SK-N-MC (cell line): ENCODE results near the gene UTS2B.
A peak's percentile ranks its signal among the peaks of the same experiment; 100 is the strongest.
"Not testable (repeated sequence)": the region's sequence is repeated elsewhere in the genome, so short reads cannot be mapped to it uniquely, and the experiment has no call there.

ENCODE experiments used
- DNase-seq: peaks from one replicate; pipeline ENCODE4 v3.0.0-alpha.2; 2011; ENCODE audit warnings: low read depth, low spot score
- H3K27ac ChIP-seq: fragments of 200-600 bp; sonication (generic); 2 replicates; pipeline ENCODE4 v1.5.1; 2016; ENCODE audit warnings: mixed run types
- H3K36me3 ChIP-seq: fragments of 200-600 bp; sonication (generic); 2 replicates; pipeline ENCODE4 v1.6.1; 2017; ENCODE audit warnings: antibody characterized with exemption, low read length, mixed read lengths; ENCODE audit not compliant: insufficient read depth
- H3K4me3 ChIP-seq: fragments of 200-600 bp; sonication (generic); 2 replicates; pipeline ENCODE4 v1.5.1; 2016
- H3K9ac ChIP-seq: fragments of 200-600 bp; sonication (generic); 2 replicates; pipeline ENCODE4 v1.8.0; 2017; ENCODE audit warnings: mixed run types, mixed read lengths; ENCODE audit not compliant: insufficient read length
- H3K9me3 ChIP-seq: fragments of 200-600 bp; sonication (generic); 2 replicates; pipeline ENCODE4 v1.6.1; 2017; ENCODE audit warnings: low read depth, mild to moderate bottlenecking, antibody characterized with exemption, low read length, moderate library complexity, mixed read lengths
- EZH2 ChIP-seq: fragments of 200-600 bp; sonication (generic); IDR thresholded peaks from one replicate; pipeline ENCODE4 v1.6.1; 2017; ENCODE audit warnings: antibody characterized with exemption
- FOXP2 ChIP-seq: optimal IDR thresholded peaks from 2 replicates; pipeline ENCODE3; 2011; ENCODE audit warnings: mild to moderate bottlenecking, moderate library complexity; ENCODE audit not compliant: insufficient read depth; ENCODE audit errors: extremely low read length, control extremely low read depth
- POLR2AphosphoS5 ChIP-seq: IDR thresholded peaks from 2 replicates; pipeline ENCODE4 v1.6.1; 2012; ENCODE audit warnings: mild to moderate bottlenecking, low read depth, low read length, borderline replicate concordance

Gene UTS2B

DNA sequence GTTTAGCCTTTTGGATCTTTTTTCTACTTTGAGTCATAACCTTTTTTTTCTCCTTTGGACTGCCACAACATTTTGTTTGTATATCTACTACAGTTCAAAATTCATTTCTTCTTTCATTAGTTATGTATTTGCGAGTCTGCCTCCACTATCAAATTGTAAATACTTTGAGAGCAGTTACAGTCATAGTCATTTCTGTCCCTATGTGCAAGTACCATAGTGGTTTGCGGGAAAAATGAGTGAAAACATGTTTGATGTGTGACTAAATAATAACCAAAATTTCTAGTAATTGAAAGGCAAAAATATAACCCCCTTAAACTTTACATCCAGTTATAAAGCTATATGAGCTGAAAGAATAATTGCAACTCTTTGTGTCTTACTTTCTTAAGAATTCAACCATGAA lies 46.9 kb downstream of the UTS2B start:
- H3K9ac ChIP-seq = no peak overlapping the region
- peak overlapping the region; percentile 2; the same call in 1 of the 2 replicates for H3K27ac ChIP-seq
- no peak overlapping the region for H3K4me3 ChIP-seq
- DNase-seq = no peak
- H3K36me3 ChIP-seq = no peaks in the 10 kb centered on the region
- no peak for TF ChIP-seq FOXP2
- no peak for TF ChIP-seq POLR2AphosphoS5
- no peak for TF ChIP-seq EZH2
- H3K9me3 ChIP-seq = no peaks in the 10 kb centered on the region; the same call in 1 of the 2 replicates

- DNase-seq = no peak
- no peak overlapping the region for H3K9ac ChIP-seq
- H3K27ac ChIP-seq = peak overlapping the region; percentile 39
- no peak for TF ChIP-seq FOXP2
- TF ChIP-seq POLR2AphosphoS5 = no peak
- TF ChIP-seq EZH2 = no peak
- H3K36me3 ChIP-seq = no peaks in the 10 kb centered on the region
- H3K4me3 ChIP-seq = no peak overlapping the region
- no peaks in the 10 kb centered on the region; the same call in 1 of the 2 replicates for H3K9me3 ChIP-seq
Measured at GRCh38 chr3:191282251-191283185, 47.8 kb downstream of the UTS2B start.

DNA sequence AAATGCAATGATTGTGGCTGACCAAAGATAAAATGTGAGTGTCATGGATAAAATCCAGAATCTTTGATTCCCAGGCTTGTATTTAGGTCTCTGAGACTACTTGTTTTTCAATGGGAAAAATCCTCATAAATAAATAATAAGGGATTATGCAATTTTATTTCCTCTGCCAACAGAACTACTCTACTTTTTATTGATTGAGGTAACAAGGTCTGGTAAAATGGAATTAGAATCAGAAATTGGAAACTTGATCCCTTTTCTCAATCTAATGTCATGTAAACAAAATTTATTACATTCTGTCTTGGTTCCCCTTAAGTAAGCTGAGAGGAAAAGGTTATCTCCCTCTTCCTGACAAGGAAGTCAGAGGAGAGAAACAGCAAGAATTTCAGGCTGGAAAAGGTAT lies 49.4 kb downstream of the UTS2B start:
- Histone ChIP-seq H3K4me3 (peak overlapping the region; percentile 56), H3K36me3 (no peaks in the 10 kb centered on the region), H3K9ac (no peak overlapping the region), H3K9me3 (no peaks in the 10 kb centered on the region), H3K27ac (peak overlapping the region; percentile 84)
- DNase-seq = peak; percentile 35
- no peak for TF ChIP-seq FOXP2
- no peak for TF ChIP-seq EZH2
- no peak for TF ChIP-seq POLR2AphosphoS5

- H3K4me3 ChIP-seq = peak overlapping the region; percentile 56
- DNase-seq = peak; percentile 59
- peak overlapping the region; percentile 84 for H3K27ac ChIP-seq
- TF ChIP-seq FOXP2 (no peak), POLR2AphosphoS5 (no peak; the same call in 1 of the 2 replicates), EZH2 (no peak)
- H3K9me3 ChIP-seq = no peaks in the 10 kb centered on the region
- H3K9ac ChIP-seq = no peak overlapping the region
- H3K36me3 ChIP-seq = no peaks in the 10 kb centered on the region
Measured at GRCh38 chr3:191280111-191280510, 50.2 kb downstream of the UTS2B start.

DNA sequence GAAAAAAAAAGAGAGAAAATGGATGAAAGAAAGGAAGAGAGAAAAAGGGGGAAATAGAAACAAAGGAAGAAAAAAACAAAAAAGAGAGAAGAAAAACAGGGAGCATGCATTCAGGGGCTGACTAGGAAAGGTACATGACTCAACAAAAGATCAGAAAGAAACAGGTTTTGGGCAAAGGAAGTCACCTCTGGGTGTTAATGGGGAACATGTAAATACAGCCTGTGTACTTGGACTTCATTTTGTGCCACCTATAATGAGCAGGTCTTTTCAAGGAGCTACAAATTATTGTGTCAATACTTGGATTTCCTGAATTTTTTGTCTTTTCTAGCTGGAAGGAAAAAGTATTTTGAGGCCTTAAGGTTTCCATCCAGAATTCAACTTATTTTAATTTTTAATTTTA lies 54.6 kb downstream of the UTS2B start:
- Histone ChIP-seq H3K9ac (no peak overlapping the region), H3K36me3 (no peaks in the 10 kb centered on the region), H3K27ac (no peak overlapping the region), H3K9me3 (no peaks in the 10 kb centered on the region; the same call in 1 of the 2 replicates), H3K4me3 (no peak overlapping the region)
- TF ChIP-seq POLR2AphosphoS5 (no peak), EZH2 (no peak), FOXP2 (no peak)
- DNase-seq = no peak

DNA sequence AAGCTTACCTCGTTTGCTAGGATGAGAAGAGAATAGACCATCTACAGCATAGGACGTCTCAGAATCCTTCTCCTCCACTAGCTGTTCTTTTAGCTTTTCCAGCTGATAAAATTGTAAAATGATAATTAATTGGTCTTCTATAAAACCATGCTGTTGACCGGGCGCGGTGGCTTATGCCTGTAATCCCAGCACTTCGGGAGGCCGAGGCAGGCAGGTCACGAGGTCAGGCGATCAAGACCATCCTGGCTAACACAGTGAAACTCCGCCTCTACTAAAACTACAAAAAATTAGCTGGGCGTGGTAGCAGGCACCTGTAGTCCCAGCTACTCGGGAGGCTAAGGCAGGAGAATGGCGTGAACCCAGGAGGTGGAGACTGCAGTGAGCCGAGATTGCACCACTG lies 55.1 kb downstream of the UTS2B start:
- not testable (repeated sequence) for H3K36me3 ChIP-seq, H3K4me3 ChIP-seq, H3K9me3 ChIP-seq, H3K27ac ChIP-seq, H3K9ac ChIP-seq, DNase-seq

- Histone ChIP-seq H3K4me3 (no peak overlapping the region), H3K9me3 (no peaks in the 10 kb centered on the region; the same call in 1 of the 2 replicates), H3K36me3 (no peaks in the 10 kb centered on the region), H3K27ac (no peak overlapping the region), H3K9ac (no peak overlapping the region)
- no peak for TF ChIP-seq POLR2AphosphoS5
- TF ChIP-seq FOXP2 = no peak
- no peak for TF ChIP-seq EZH2
- DNase-seq = no peak
Measured at GRCh38 chr3:191269289-191270085, 60.8 kb downstream of the UTS2B start.

GRCh38 chr3:191268737-191269136 lies 61.6 kb downstream of the UTS2B start:
- Histone ChIP-seq H3K4me3 (no peak overlapping the region), H3K9ac (no peak overlapping the region), H3K27ac (no peak overlapping the region), H3K36me3 (no peaks in the 10 kb centered on the region), H3K9me3 (no peaks in the 10 kb centered on the region; the same call in 1 of the 2 replicates)
- DNase-seq = no peak
- no peak for TF ChIP-seq FOXP2

DNA sequence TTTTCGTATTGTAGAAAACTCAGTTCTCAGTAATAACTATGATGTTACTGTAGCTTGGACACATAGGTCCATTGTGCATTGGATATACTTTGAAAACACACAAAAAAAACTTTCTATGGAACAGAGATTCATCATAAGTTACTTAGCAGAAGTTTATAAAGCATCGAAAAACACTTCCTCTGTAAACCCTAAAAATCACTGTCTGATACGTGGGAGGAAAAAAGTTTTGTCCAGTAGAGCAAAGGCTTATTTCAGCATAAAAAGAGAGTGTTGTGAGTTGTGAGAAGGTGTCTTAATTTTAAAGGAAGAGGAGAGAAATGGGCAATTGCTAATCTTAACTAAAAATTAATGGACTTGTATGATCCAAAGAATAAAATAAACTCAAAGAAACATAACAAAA lies 66.5 kb downstream of the UTS2B start:
- no peak overlapping the region for H3K9ac ChIP-seq
- no peak overlapping the region for H3K27ac ChIP-seq
- DNase-seq = no peak
- H3K9me3 ChIP-seq = no peaks in the 10 kb centered on the region
- no peak overlapping the region for H3K4me3 ChIP-seq
- no peaks in the 10 kb centered on the region for H3K36me3 ChIP-seq
- TF ChIP-seq FOXP2 (no peak), POLR2AphosphoS5 (no peak), EZH2 (no peak)
